AG04449 (cell line): ENCODE measurements around the gene LRMDA.

Source experiments
- CTCF ChIA-PET: fragments of 350-600 bp; formaldehyde crosslinking; extraction: SDS; loops from one replicate; lab custom pipeline; 2021; ENCODE audit warnings: antibody characterized with exemption; lab: Yijun Ruan, JAX
- POLR2A ChIA-PET: fragments of 400-600, 350-600 bp; formaldehyde crosslinking; extraction: SDS; loops from one replicate; lab custom pipeline; 2020; ENCODE audit warnings: antibody characterized with exemption, inconsistent platforms; lab: Yijun Ruan, JAX
- DNase-seq: peaks from one replicate; pipeline ENCODE4 v3.0.0-alpha.2; 2010; ENCODE audit warnings: low read depth, low spot score
- H3K4me3 ChIP-seq: 2 replicates; pipeline ENCODE4 v1.5.1; 2011; ENCODE audit warnings: low read depth, mild to moderate bottlenecking, control low read depth, low read length
- CTCF ChIP-seq: IDR thresholded peaks from one replicate; pipeline ENCODE4 v1.5.1; 2011; ENCODE audit warnings: mild to moderate bottlenecking, moderate library complexity, low read length, control low read depth, inconsistent platforms; ENCODE audit not compliant: insufficient read depth; ENCODE audit errors: missing control alignments

Gene LRMDA

GRCh38 chr10:76311752-76312636 lies 880.6 kb downstream of the LRMDA start:
- no peak overlapping the region for H3K4me3 ChIP-seq
- ChIA-PET POLR2A (no interaction called here), CTCF (interaction anchor here (0.7 to 2.4 kb wide), 8 partner anchors 8 to 260 kb away, joined by 3 to 9 read pairs (median 4); no protein-coding TSS in a partner anchor)
- TF ChIP-seq CTCF = peak; percentile 37
- DNase-seq = no peak

GRCh38 chr10:76315240-76315639 lies 883.8 kb downstream of the LRMDA start:
- DNase-seq = no peak
- no peak overlapping the region for H3K4me3 ChIP-seq
- CTCF ChIA-PET = interaction anchor here (0.9 kb wide), 2 partner anchors 13 to 690 kb away, joined by 3 read pairs; no protein-coding TSS in a partner anchor
- POLR2A ChIA-PET = no interaction called here
- TF ChIP-seq CTCF = no peak

- H3K4me3 ChIP-seq = no peak overlapping the region
- no peak for DNase-seq
- ChIA-PET CTCF (no interaction called here), POLR2A (no interaction called here)
- TF ChIP-seq CTCF = no peak
These were observed 884.8 kb downstream of the LRMDA start for GRCh38 chr10:76316234-76316633.

DNA sequence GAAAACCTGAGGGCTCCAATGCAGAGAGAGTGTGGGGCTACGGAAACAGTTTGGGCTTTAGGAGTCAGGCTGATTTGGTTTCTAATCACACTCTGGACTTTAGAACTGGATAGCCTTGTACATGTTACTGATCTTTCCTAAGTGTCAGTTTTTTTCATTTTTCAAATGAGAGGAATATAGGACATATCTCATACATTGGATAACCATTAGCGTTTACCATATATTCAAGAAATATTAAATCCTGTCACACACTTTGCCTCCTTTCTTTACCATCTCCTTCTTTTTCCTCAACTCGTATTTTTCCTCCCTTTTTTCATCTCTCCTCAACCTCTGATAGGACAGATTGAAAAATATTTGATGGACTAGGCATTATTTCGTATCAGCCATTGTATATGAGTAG lies 885.7 kb downstream of the LRMDA start:
- ChIA-PET CTCF (no interaction called here), POLR2A (no interaction called here)
- TF ChIP-seq CTCF = no peak
- H3K4me3 ChIP-seq = no peak overlapping the region
- no peak for DNase-seq

- no peak for TF ChIP-seq CTCF
- ChIA-PET POLR2A (no interaction called here), CTCF (no interaction called here)
- no peak overlapping the region for H3K4me3 ChIP-seq
- no peak for DNase-seq
These were observed 886.8 kb downstream of the LRMDA start for GRCh38 chr10:76318211-76318610.

GRCh38 chr10:76319661-76320060 lies 888.2 kb downstream of the LRMDA start:
- POLR2A ChIA-PET = no interaction called here

More at GRCh38 chr10:76319661-76320060, 888.2 kb downstream of the LRMDA start:
- CTCF ChIA-PET = no interaction called here
- TF ChIP-seq CTCF = no peak
- DNase-seq = no peak
- H3K4me3 ChIP-seq = no peak overlapping the region
